Astrocyte of the spinal cord (primary cell): ENCODE results near the gene CALY.

Source experiments
- DNase-seq: peaks from one replicate; pipeline ENCODE4 v3.0.0; 2011; ENCODE audit warnings: low read depth, low spot score
- H3K4me3 ChIP-seq: 2 replicates; pipeline ENCODE4 v1.5.1; 2011; ENCODE audit warnings: low read depth, mild to moderate bottlenecking, low read length, moderate library complexity
- CTCF ChIP-seq: IDR thresholded peaks from 2 replicates; pipeline ENCODE4 v1.5.1; 2012; ENCODE audit warnings: low read depth, mild to moderate bottlenecking, low read length, inconsistent platforms
- in situ Hi-C: cut with HindIII; loops from 2 replicates; pipeline ENCODE4 v1.10.0; 2017; ENCODE audit warnings: low sequenced_read_pairs

The CALY gene

GRCh38 chr10:133343558-133343957 lies 6.9 kb upstream of the CALY start:
- in situ Hi-C loops = no loop called here
- no peak overlapping the region for H3K4me3 ChIP-seq
- DNase-seq = no peak
- TF ChIP-seq CTCF = no peak

- TF ChIP-seq CTCF = no peak
- in situ Hi-C loops = no loop called here
- DNase-seq = no peak
- no peak overlapping the region for H3K4me3 ChIP-seq
Observed at GRCh38 chr10:133342942-133343341, 6.2 kb upstream of the CALY start.

- H3K4me3 ChIP-seq = no peak overlapping the region
- no peak for TF ChIP-seq CTCF
- in situ Hi-C loops = no loop called here
- DNase-seq = no peak
Observed at GRCh38 chr10:133341983-133342382, 5.3 kb upstream of the CALY start.

GRCh38 chr10:133339708-133340380 lies 3.1 kb upstream of the CALY start:
- TF ChIP-seq CTCF = no peak
- H3K4me3 ChIP-seq = no peak overlapping the region
- in situ Hi-C loops = no loop called here
- no peak for DNase-seq

- DNase-seq = no peak
- in situ Hi-C loops = no loop called here
- no peak for TF ChIP-seq CTCF
- no peak overlapping the region for H3K4me3 ChIP-seq
Observed at GRCh38 chr10:133338080-133339071, 1.7 kb upstream of the CALY start.

- no peak overlapping the region for H3K4me3 ChIP-seq
- in situ Hi-C loops = no loop called here
- no peak for DNase-seq
- TF ChIP-seq CTCF = no peak
Observed at GRCh38 chr10:133337370-133337725, 652 bp upstream of the CALY start.
